Measurements from ENCODE around the gene CCDC106. TPM values are rescaled to one million over a fixed set of nuclear protein-coding genes. Genes with fewer than 3 reads are reported as not detected.

The CCDC106 gene
- total RNA-seq, 2 experiments from 2014 or later: 12.1 to 13.4 TPM

GRCh38 chr19:55661826-55662225 is 13.8 kb downstream of the CCDC106 start:
- ATAC-seq (ENCODE audit: low read depth) (no peak), DNase-seq (no peak)
- POLR2A ChIA-PET: no interaction called here
- H3K4me1 Mint-ChIP-seq: peaks cover 22% of the 10 kb centered on the region
- H3K27ac Mint-ChIP-seq: peak overlapping the region; percentile 17
- H3K27me3 Mint-ChIP-seq: no peaks in the 10 kb centered on the region
- H3K36me3 Mint-ChIP-seq: peaks cover 25% of the 10 kb centered on the region
- H3K9me3 Mint-ChIP-seq: no peaks in the 10 kb centered on the region
- H3K4me3 Mint-ChIP-seq: no peak overlapping the region

GRCh38 chr19:55663846-55664536 is 16.0 kb downstream of the CCDC106 start:
- Mint-ChIP-seq H3K9me3 (no peaks in the 10 kb centered on the region), H3K36me3 (peaks cover 17% of the 10 kb centered on the region), H3K27ac (no peak overlapping the region), H3K4me1 (peaks cover 10% of the 10 kb centered on the region), H3K4me3 (no peak overlapping the region), H3K27me3 (no peaks in the 10 kb centered on the region)
- DNase-seq (no peak), ATAC-seq (ENCODE audit: low read depth) (no peak)
- POLR2A ChIA-PET: no interaction called here

GRCh38 chr19:55666343-55667005 is 18.5 kb downstream of the CCDC106 start:
- H3K9me3 Mint-ChIP-seq: no peaks in the 10 kb centered on the region
- H3K4me1 Mint-ChIP-seq: peaks cover 7% of the 10 kb centered on the region

GRCh38 chr19:55667006-55667381 is 19.0 kb downstream of the CCDC106 start:
- DNase-seq (no peak), ATAC-seq (ENCODE audit: low read depth) (no peak)
- Mint-ChIP-seq H3K36me3 (peaks cover 13% of the 10 kb centered on the region), H3K4me3 (no peak overlapping the region), H3K27ac (no peak overlapping the region), H3K9me3 (no peaks in the 10 kb centered on the region), H3K27me3 (no peaks in the 10 kb centered on the region), H3K4me1 (peaks cover 5% of the 10 kb centered on the region)
- POLR2A ChIA-PET: interaction anchor here (0.8 kb wide), 1 partner anchor 10 kb away, joined by 6 read pairs; no protein-coding TSS in a partner anchor

More at GRCh38 chr19:55666343-55667005, 18.5 kb downstream of the CCDC106 start:
- Mint-ChIP-seq H3K27me3 (no peaks in the 10 kb centered on the region), H3K27ac (no peak overlapping the region), H3K36me3 (peaks cover 16% of the 10 kb centered on the region), H3K4me3 (no peak overlapping the region)
- ATAC-seq (ENCODE audit: low read depth) (no peak), DNase-seq (no peak)
- POLR2A ChIA-PET: interaction anchor here (0.8 kb wide), 1 partner anchor 9 kb away, joined by 6 read pairs; no protein-coding TSS in a partner anchor

- H3K27me3 Mint-ChIP-seq: no peaks in the 10 kb centered on the region
- peaks cover 11% of the 10 kb centered on the region for H3K36me3 Mint-ChIP-seq
- H3K27ac Mint-ChIP-seq: no peak overlapping the region
- H3K4me1 Mint-ChIP-seq: peaks cover 4% of the 10 kb centered on the region
- no peaks in the 10 kb centered on the region for H3K9me3 Mint-ChIP-seq
- no peak for DNase-seq
- no peak overlapping the region for H3K4me3 Mint-ChIP-seq
- no peak for ATAC-seq (ENCODE audit: low read depth)
- POLR2A ChIA-PET: no interaction called here
Observed at GRCh38 chr19:55667511-55667910, 19.5 kb downstream of the CCDC106 start.

- POLR2A ChIA-PET: no interaction called here
- Mint-ChIP-seq H3K4me1 (peaks cover 4% of the 10 kb centered on the region), H3K27ac (no peak overlapping the region), H3K27me3 (no peaks in the 10 kb centered on the region), H3K36me3 (peaks cover 8% of the 10 kb centered on the region), H3K9me3 (no peaks in the 10 kb centered on the region), H3K4me3 (no peak overlapping the region)
- ATAC-seq (ENCODE audit: low read depth) (no peak), DNase-seq (no peak)
Observed at GRCh38 chr19:55667958-55668357, 19.9 kb downstream of the CCDC106 start.

- no peak overlapping the region for H3K27ac Mint-ChIP-seq
- no peaks in the 10 kb centered on the region for H3K9me3 Mint-ChIP-seq
- H3K4me1 Mint-ChIP-seq: peaks cover 7% of the 10 kb centered on the region
- H3K27me3 Mint-ChIP-seq: no peaks in the 10 kb centered on the region
- no peak overlapping the region for H3K4me3 Mint-ChIP-seq
- peaks cover 4% of the 10 kb centered on the region for H3K36me3 Mint-ChIP-seq
- POLR2A ChIA-PET: no interaction called here
- no peak for DNase-seq
- no peak for ATAC-seq (ENCODE audit: low read depth)
Observed at GRCh38 chr19:55668603-55669348, 20.8 kb downstream of the CCDC106 start.

GRCh38 chr19:55669418-55670279 is 21.6 kb downstream of the CCDC106 start:
- Mint-ChIP-seq H3K4me3 (no peak overlapping the region), H3K9me3 (no peaks in the 10 kb centered on the region), H3K36me3 (peaks cover 4% of the 10 kb centered on the region), H3K27me3 (no peaks in the 10 kb centered on the region), H3K27ac (no peak overlapping the region), H3K4me1 (peaks cover 7% of the 10 kb centered on the region)
- DNase-seq (no peak), ATAC-seq (ENCODE audit: low read depth) (no peak)
- POLR2A ChIA-PET: no interaction called here

- no peak for ATAC-seq (ENCODE audit: low read depth)
- Mint-ChIP-seq H3K27me3 (no peaks in the 10 kb centered on the region), H3K27ac (no peak overlapping the region), H3K36me3 (peaks cover 5% of the 10 kb centered on the region), H3K4me1 (peaks cover 8% of the 10 kb centered on the region), H3K4me3 (no peak overlapping the region), H3K9me3 (no peaks in the 10 kb centered on the region)
- DNase-seq: no peak
- POLR2A ChIA-PET: interaction anchor here (0.6 kb wide), 1 partner anchor 1298 kb away, joined by 3 read pairs; no protein-coding TSS in a partner anchor
Observed at GRCh38 chr19:55670280-55671053, 22.5 kb downstream of the CCDC106 start.

- Mint-ChIP-seq H3K36me3 (peaks cover 7% of the 10 kb centered on the region), H3K27me3 (no peaks in the 10 kb centered on the region), H3K4me3 (no peak overlapping the region), H3K27ac (no peak overlapping the region), H3K4me1 (peaks cover 10% of the 10 kb centered on the region), H3K9me3 (no peaks in the 10 kb centered on the region)
- ATAC-seq (ENCODE audit: low read depth) (no peak), DNase-seq (no peak)
- POLR2A ChIA-PET: interaction anchor here (0.6 to 1.2 kb wide), 2 partner anchors 14 to 1299 kb away, joined by 3 to 9 read pairs; no protein-coding TSS in a partner anchor
Observed at GRCh38 chr19:55671054-55671378, 23.0 kb downstream of the CCDC106 start.

- H3K4me1 Mint-ChIP-seq: peaks cover 22% of the 10 kb centered on the region
- no peak overlapping the region for H3K4me3 Mint-ChIP-seq
- H3K36me3 Mint-ChIP-seq: peaks cover 7% of the 10 kb centered on the region
- no peaks in the 10 kb centered on the region for H3K9me3 Mint-ChIP-seq
- H3K27ac Mint-ChIP-seq: no peak overlapping the region
- POLR2A ChIA-PET: no interaction called here
- no peak for ATAC-seq (ENCODE audit: low read depth)
- no peaks in the 10 kb centered on the region for H3K27me3 Mint-ChIP-seq
- no peak for DNase-seq
Observed at GRCh38 chr19:55672418-55672817, 24.4 kb downstream of the CCDC106 start.

- Mint-ChIP-seq H3K27ac (peak overlapping the region; percentile 62), H3K9me3 (no peaks in the 10 kb centered on the region), H3K36me3 (peaks cover 8% of the 10 kb centered on the region), H3K4me1 (peaks cover 32% of the 10 kb centered on the region), H3K4me3 (no peak overlapping the region), H3K27me3 (no peaks in the 10 kb centered on the region)
- DNase-seq (no peak), ATAC-seq (ENCODE audit: low read depth) (no peak)
- POLR2A ChIA-PET: interaction anchor here (0.5 to 0.8 kb wide), 2 partner anchors 13 to 53 kb away, joined by 3 read pairs; no protein-coding TSS in a partner anchor
Observed at GRCh38 chr19:55673465-55673864, 25.5 kb downstream of the CCDC106 start.

Measured in activated naive CD8-positive, alpha-beta T cell treated with anti-CD3 and anti-CD28 coated beads, Interleukin-2, amount 10 ng/mL, durations not matched to agents 7 days and 5 days (primary cell).